Measurements from ENCODE around the gene LEF1.

The LEF1 gene

DNA sequence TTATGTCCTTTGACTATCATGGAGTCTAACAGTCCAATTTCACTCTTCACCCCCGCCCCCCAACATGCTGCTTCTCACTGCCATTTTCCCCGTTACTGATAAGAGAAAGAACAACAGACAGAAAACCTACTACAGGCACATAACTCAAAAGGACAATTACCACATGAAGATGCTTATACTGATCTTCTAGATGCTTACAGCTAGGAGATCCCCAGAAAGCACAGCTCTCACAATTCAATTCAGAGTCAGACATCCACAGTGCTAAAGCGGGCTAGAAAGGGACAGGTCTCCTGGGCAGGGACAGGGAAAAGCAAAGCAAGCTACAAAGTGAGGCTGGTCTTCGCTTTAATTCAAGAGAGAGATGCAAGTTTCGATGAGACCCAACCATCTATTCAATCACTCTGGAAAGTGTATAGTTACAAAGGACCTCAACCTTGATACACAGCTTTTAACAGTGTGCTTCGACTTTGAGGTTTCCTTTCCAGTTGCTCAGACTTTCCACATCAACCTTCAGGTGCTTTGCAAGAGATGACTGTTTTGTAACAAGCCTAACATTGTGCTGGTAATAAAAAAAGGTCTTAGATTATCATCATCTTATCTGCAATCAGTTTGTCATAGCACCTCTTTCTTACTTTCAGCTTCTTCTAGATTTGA is 60.9 kb downstream of the LEF1 start:
- TF ChIP-seq, protein P1, sequence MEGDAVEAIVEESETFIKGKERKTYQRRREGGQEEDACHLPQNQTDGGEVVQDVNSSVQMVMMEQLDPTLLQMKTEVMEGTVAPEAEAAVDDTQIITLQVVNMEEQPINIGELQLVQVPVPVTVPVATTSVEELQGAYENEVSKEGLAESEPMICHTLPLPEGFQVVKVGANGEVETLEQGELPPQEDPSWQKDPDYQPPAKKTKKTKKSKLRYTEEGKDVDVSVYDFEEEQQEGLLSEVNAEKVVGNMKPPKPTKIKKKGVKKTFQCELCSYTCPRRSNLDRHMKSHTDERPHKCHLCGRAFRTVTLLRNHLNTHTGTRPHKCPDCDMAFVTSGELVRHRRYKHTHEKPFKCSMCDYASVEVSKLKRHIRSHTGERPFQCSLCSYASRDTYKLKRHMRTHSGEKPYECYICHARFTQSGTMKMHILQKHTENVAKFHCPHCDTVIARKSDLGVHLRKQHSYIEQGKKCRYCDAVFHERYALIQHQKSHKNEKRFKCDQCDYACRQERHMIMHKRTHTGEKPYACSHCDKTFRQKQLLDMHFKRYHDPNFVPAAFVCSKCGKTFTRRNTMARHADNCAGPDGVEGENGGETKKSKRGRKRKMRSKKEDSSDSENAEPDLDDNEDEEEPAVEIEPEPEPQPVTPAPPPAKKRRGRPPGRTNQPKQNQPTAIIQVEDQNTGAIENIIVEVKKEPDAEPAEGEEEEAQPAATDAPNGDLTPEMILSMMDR (IDR thresholded peaks at IDR 0.05) = no peak

DNA sequence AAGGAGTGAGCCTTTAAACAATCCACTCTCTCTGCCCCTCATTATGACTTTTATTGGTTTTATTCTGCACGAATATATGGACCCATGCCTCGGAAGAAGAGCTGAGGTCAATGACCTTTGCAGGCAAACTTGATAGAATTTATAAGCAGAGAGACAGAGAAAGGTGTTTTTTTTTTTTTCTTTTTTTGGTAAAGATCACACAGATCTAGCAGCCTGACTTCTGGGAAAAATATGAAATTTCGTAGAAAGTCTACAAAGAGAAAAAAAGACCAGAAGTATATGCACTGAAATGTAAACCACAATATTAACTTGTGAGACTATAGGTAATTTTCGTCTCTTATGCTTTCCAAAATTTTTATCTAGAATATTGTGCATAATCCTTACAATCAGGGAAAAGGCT is 61.6 kb downstream of the LEF1 start:
- TF ChIP-seq, protein P1 (IDR thresholded peaks at IDR 0.05) = no peak
- no peak overlapping the region for H3K4me3 ChIP-seq
- no peak for DNase-seq (ENCODE audit: low spot score)
- H3K27ac ChIP-seq = no peak overlapping the region

More for the DNA sequence above, 60.9 kb downstream of the LEF1 start:
- Histone ChIP-seq H3K27ac (no peak overlapping the region), H3K4me3 (no peak overlapping the region)
- DNase-seq (ENCODE audit: low spot score) = no peak

DNA sequence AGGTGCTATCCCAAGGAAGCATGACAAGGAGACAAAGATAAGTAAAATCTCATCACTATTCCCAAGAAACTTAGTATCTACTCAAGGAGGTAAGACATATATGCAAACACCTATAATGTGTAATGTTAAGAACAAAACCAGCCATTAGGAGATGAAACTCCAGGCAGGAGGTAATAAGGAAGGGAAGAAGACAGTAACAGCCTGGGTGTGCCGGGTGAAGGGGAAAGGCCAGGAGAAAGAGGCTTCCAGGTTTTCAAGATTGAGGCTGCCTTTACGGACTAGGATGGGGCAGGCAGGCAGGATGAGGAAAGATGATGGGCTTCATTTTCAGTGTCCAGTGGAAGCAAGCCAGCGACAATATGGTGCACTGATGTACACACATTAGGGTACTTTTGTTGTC is 62.5 kb downstream of the LEF1 start:
- DNase-seq (ENCODE audit: low spot score) = no peak
- no peak overlapping the region for H3K4me3 ChIP-seq
- no peak overlapping the region for H3K27ac ChIP-seq
- TF ChIP-seq, protein P1 (IDR thresholded peaks at IDR 0.05) = no peak

DNA sequence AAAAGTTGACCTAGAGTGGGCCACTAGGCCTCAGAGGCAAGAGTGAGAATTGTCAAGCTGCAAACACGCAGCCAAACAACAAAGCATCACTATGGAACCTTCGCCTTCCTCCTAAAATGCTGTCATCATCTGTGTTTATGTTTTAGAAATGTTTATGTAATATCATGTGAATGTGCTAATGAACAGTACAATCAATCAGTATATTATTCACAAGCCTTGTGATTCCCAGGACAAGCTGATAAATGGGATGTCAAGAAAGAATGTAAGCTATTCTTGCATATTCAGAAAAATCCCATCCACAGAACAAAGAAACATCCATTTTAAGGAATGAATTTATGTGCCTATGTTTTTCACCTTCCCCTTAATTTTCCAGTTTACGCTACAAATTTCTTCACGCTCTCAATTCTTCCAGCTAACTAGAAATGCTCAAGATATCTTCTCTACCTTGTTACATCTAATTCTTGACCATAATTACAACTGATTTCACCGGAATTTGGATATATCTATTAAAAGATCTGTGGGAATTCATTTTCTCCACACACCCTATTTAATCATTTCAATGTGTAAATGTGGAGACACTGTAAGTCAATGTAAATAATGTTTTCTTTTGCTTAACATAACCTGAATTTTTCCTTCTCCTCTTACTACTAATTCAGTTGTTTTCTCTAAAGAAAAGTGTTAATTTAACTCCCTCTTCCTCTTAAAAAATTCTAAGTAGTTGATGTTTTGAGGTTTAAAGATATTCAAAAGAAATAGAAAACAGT is 65.5 kb downstream of the LEF1 start:
- DNase-seq (ENCODE audit: low spot score) = no peak

DNA sequence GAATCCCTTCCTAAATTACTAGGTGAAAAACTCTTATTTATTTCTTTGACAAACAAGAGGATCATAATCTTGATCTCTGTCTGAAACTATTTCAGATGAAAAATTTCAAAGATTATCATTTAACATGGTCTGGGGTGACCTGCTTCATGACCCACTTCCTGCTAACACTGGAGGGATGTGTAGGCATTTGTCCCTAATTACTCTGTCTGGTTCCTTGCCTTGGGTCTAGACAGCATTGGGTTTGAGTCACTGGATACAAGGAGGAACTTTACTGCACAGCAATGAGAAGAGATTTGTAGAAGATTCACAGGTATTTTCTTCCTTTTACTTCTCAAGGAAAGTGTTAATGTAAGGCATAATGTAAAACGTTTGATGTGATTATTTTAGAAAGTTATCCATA is 67.9 kb downstream of the LEF1 start:
- no peak overlapping the region for H3K27ac ChIP-seq
- no peak overlapping the region for H3K4me3 ChIP-seq
- no peak for DNase-seq (ENCODE audit: low spot score)
- TF ChIP-seq, protein P1 (IDR thresholded peaks at IDR 0.05) = no peak

More for the DNA sequence above, 65.5 kb downstream of the LEF1 start:
- TF ChIP-seq, protein P1 (IDR thresholded peaks at IDR 0.05) = no peak
- no peak overlapping the region for H3K4me3 ChIP-seq
- no peak overlapping the region for H3K27ac ChIP-seq

DNA sequence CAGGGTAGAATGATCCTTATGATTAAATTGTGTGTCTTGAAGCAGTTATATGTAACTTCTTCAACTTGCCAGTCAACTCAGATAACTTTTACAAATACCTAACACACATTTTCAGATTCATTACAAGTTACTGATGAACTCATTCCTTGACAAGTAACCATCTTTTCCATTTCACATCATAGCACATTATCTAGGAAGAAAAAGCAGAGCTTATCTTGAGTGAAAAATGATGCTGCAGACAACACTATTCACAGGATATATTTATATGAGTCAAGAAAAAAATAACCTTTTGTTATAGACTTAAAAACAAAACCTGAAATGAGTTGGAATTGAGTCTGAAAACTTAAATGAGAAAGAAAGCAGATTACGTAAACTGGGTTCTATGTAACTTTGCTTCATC is 68.9 kb downstream of the LEF1 start:
- no peak for DNase-seq (ENCODE audit: low spot score)
- TF ChIP-seq, protein P1 (IDR thresholded peaks at IDR 0.05) = no peak
- H3K4me3 ChIP-seq = no peak overlapping the region
- H3K27ac ChIP-seq = no peak overlapping the region

Data from coronary artery (tissue), 2 donors.